Measurements from ENCODE around the gene THOP1.

Gene THOP1

DNA sequence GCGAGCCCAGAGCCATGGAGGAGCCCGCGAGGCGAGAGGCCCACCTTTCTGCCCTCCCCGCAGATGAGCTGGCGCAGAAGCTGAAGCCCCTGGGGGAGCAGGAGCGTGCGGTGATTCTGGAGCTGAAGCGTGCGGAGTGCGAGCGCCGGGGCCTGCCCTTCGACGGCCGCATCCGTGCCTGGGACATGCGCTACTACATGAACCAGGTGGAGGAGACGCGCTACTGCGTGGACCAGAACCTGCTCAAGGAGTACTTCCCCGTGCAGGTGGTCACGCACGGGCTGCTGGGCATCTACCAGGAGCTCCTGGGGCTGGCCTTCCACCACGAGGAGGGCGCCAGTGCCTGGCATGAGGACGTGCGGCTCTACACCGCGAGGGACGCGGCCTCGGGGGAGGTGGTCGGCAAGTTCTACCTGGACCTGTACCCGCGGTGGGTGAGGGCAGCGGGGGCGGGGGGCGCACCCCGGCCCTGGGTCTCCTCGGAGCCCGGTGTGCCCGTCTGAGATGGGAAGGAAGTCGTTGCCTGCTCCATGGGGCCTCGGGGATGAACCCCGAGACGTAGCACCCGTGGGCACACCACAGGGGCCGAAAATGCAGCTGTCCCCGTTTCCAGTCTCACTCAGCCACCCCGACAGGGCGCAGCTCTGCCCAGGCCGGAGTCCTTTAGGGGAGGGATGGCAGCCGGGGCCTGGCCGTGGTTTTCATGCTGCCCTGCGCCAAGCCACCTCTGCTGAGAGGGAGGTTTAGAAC, 22.3 kb downstream of the THOP1 start:
- TF ChIP-seq, protein P1, sequence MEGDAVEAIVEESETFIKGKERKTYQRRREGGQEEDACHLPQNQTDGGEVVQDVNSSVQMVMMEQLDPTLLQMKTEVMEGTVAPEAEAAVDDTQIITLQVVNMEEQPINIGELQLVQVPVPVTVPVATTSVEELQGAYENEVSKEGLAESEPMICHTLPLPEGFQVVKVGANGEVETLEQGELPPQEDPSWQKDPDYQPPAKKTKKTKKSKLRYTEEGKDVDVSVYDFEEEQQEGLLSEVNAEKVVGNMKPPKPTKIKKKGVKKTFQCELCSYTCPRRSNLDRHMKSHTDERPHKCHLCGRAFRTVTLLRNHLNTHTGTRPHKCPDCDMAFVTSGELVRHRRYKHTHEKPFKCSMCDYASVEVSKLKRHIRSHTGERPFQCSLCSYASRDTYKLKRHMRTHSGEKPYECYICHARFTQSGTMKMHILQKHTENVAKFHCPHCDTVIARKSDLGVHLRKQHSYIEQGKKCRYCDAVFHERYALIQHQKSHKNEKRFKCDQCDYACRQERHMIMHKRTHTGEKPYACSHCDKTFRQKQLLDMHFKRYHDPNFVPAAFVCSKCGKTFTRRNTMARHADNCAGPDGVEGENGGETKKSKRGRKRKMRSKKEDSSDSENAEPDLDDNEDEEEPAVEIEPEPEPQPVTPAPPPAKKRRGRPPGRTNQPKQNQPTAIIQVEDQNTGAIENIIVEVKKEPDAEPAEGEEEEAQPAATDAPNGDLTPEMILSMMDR (conservative IDR thresholded peaks at IDR 0.05; ENCODE audit: control insufficient read depth, insufficient read depth, low read depth, low read length) = no peak
- no peak overlapping the region for H3K4me3 ChIP-seq (ENCODE audit: control insufficient read depth, low read depth, low read length)
- DNase-seq (ENCODE audit: low read depth) = no peak

DNA sequence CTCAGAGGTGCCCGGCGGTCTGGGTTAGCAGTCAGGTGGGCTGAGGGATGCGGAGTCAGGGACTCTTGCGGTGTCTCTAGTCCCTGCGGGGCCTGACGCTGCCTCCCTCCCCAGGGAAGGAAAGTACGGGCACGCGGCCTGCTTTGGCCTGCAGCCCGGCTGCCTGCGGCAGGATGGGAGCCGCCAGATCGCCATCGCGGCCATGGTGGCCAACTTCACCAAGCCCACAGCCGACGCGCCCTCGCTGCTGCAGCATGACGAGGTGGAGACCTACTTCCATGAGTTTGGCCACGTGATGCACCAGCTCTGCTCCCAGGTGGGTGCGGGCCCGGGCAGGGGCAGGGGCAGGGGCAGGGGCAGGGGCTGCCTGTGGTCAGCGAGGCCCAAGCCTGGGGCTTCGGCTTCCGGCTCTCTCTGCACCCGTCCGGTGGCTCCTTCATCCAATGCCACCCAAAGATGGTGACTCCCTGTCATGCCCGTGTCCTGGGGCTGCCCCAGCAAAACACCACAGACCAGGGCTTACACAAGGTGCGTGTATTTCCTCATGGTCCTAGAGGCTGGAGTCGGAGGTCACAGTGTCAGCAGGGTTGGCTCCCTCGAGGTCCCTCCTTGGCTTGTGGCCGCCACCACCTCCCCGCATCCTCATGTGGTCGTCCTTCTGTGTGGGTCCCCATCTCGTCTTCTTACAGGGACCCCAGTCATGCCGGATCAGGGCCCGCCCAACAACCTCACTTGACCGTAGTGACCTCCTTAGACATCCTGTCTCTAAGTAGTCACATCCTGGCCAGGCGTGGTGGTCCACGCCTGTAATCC, 23.0 kb downstream of the THOP1 start:
- no peak overlapping the region for H3K4me3 ChIP-seq (ENCODE audit: control insufficient read depth, low read depth, low read length)
- DNase-seq (ENCODE audit: low read depth) = no peak
- TF ChIP-seq, protein P1 (conservative IDR thresholded peaks at IDR 0.05; ENCODE audit: control insufficient read depth, insufficient read depth, low read depth, low read length) = no peak

GRCh38 chr19:2809387-2810140, 24.3 kb downstream of the THOP1 start:
- TF ChIP-seq, protein P1 (conservative IDR thresholded peaks at IDR 0.05; ENCODE audit: control insufficient read depth, insufficient read depth, low read depth, low read length) = no peak
- H3K4me3 ChIP-seq (ENCODE audit: control insufficient read depth, low read depth, low read length) = no peak overlapping the region
- no peak for DNase-seq (ENCODE audit: low read depth)

- H3K4me3 ChIP-seq (ENCODE audit: control insufficient read depth, low read depth, low read length) = no peak overlapping the region
- DNase-seq (ENCODE audit: low read depth) = no peak
- TF ChIP-seq, protein P1 (conservative IDR thresholded peaks at IDR 0.05; ENCODE audit: control insufficient read depth, insufficient read depth, low read depth, low read length) = no peak
Measured at GRCh38 chr19:2810141-2811091, 25.1 kb downstream of the THOP1 start.

GRCh38 chr19:2811221-2811722, 26.0 kb downstream of the THOP1 start:
- DNase-seq (ENCODE audit: low read depth) = no peak
- TF ChIP-seq, protein P1 (conservative IDR thresholded peaks at IDR 0.05; ENCODE audit: control insufficient read depth, insufficient read depth, low read depth, low read length) = no peak
- no peak overlapping the region for H3K4me3 ChIP-seq (ENCODE audit: control insufficient read depth, low read depth, low read length)

All from fibroblast of mammary gland (primary cell).